HG02938 (cell line): Measurements from ENCODE around the gene CPB2.

Experiments
- ATAC-seq: cut with Tn5 transposase; IDR thresholded peaks from one replicate; pipeline ENCODE4 v1.9.1; 2021; ENCODE audit warnings: mild to moderate bottlenecking, moderate library complexity; ENCODE audit not compliant: unreplicated experiment

Gene CPB2

DNA sequence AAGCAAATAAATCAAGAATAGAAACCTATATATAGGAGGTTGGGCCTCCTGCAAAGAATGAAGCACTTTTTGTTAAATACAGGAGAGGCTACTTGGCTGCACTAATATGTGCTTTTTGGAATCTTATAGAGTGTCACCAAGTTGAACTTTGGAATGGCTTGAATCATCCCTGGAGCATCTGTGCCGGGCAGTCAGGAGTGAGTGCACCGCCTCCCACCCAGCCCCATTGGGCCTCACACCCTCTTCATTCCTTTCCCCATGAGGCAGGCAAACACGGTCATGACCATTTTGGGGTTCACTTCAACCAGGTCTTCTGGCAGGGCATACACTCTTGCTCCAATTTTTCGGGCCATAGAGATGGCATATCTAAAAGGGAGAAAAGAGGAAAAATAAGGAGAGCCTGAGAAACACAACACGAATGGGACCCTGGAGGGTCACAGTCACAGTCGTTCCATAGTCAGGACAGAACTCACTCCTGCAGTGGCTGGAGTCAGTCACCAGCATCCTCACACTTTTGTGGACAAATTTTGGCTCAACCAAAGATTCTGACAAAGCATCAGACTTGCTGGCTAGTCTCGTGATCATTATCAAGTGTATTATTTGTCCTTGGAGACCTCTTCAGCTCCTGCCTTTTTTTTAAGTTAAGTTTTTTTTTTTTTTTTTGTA lies 22.7 kb upstream of the CPB2 start:
- no peak for ATAC-seq

DNA sequence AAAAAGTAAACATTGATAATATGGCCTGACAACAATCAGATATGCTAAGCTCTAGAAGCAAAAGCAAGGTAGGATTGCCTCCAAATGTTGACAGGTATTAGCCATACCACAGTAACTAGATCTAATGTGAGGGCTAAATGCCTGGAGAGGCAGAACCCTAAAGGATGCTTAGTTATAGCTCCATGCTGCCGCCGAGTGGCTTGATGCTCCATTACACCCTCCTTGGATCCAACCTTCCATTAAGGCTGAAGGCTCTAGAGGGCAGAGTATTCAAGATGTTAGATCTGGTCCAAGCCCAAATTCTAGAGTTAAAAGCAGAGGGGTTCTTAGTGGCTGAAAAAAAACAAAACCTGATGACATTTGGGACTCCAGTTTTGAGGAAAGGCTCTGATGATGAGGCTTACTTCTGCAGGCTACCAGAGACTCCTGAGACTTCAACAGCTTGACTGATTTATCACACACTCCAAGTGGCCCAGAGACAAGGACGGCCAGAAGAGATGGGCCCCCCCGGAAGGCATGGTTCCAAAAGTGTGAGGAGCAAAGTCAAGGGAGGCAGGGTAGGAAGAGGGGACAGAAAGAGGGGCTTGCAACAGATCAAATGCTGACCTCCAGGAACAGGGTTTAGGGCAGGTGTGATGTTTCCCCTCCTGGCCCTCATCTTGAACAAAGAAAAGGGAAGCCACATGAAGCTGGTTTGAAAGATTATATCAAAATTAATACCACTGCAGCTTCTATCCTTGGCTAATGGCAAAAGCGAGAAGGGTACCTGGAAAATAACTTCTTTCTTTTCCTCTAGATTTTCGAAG lies 21.9 kb upstream of the CPB2 start:
- ATAC-seq = no peak

- no peak for ATAC-seq
Observed at GRCh38 chr13:46126056-46126455, 21.2 kb upstream of the CPB2 start.

GRCh38 chr13:46124967-46125933 lies 20.4 kb upstream of the CPB2 start:
- no peak for ATAC-seq

DNA sequence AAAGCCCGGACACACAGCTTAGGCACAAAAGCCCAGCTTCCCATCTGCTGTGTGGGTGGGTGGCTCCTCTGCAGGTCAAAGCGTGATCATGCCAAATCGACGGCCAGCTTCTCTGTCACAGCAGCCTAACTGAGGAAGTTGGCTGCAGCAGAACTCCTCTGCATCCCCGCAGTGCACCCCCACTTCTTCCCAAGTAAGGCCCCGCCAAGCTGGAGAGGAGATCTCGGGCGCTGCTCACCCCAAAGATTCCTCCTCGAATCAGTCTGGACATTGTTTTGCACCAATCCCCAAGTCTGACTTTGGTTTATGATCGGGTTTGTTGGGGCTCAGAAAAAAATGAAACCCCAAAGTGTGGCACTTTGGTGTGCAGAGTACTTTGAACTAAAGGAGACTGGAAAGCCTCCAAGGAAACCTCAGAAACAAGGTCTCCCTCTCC lies 19.7 kb upstream of the CPB2 start:
- no peak for ATAC-seq

GRCh38 chr13:46122304-46122703 lies 17.5 kb upstream of the CPB2 start:
- ATAC-seq = no peak

DNA sequence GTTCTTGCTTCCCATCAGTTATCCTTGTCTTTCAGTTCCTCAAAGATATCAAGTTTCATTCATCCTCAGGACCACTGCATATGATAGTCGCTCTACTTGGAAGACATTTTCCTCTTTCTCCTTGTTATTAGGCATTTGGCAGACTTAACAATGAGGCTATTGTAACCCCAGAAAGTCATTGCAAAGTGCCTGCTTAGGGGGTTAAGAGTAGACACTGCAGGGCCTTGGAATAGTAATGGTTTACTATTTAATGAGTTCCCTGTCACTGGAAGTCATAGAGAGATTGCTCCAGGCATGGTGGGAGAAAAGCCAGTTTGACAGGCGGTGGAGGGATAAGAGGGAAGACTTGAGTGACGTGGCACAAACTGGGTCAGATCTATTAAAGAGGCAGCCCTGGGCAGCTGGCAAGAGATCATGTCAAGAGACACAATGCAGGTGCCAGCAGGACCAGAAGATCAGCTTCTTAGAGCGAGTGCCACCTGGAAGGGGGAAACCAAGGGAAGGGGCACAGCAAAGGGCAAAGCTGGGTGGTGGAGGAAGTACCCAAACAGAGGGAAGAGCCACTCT lies 16.8 kb upstream of the CPB2 start:
- no peak for ATAC-seq

DNA sequence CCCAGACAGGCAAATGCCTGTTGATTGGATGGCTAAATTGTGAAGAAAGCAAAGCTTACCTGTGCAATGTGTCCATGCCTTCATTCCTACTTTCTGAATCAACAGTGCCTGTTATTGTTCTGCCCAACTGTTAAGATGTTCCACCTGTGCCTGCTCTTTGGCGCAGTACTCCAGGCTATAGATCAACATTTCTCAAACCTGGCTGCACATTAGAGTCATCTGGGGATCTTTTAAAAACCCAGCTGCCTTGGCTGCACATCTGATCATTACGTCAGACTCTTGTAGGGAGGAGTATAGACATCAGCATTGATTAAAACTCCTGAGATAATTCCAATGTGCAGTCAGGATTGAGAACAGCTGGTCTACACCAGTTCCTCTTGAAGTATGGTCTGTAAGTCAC lies 16.2 kb upstream of the CPB2 start:
- no peak for ATAC-seq

DNA sequence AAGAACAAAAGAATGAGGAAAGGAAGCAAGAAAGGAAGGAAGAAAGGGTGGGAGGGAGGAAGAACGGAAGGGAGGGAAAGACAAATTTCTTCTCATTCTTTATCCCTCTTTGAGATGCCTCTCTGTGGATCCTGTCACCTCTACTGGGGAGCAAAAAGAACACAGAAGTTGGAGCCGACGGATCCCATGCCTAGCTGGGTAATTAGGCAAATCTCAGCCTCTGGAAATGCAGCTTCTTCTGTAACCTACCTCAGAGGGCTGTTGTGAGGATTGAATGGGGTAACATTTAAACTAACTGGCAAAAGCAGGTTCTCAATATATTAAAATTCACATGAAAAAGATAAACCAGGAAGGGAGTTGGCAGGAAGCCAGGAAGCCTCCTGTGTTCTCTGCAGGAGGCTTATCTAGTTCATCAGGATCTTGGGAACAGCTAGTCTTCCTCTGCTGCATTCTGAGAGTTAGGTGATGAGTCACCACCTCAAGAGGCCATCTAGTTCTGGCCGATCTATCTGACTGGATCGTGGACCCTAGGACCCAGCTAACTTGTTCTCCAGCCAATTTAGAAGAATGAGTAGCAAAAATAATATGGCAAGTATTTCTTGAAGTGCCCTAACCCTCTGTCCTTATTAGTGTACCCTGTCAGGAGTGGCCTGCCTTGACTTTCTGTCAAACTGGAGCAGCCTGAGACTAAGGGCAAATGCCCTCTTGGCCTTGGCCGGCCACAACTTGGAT lies 15.2 kb upstream of the CPB2 start:
- ATAC-seq = no peak

- no peak for ATAC-seq
Observed at GRCh38 chr13:46116653-46117502, 12.0 kb upstream of the CPB2 start.

DNA sequence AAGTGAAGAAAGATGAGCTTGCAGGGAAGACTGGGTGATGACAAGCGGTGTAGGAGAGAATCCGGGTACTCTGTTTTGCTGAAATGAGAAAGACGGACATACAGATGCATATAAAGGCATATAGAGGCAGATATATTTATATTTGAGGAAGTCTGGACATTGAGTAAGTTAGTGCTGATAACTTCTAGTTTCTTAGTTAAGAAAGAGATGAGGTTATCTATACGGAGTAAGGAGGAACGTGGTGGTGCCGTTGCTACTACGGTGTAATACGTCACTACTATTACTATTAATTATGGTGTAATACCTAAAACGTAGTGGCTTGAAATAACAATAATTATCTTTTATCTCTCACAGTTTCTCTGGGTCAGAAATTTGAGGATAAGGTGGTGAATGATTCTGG lies 9.8 kb upstream of the CPB2 start:
- ATAC-seq = no peak

- ATAC-seq = no peak
Observed at GRCh38 chr13:46113596-46113995, 8.8 kb upstream of the CPB2 start.

GRCh38 chr13:46111151-46111550 lies 6.3 kb upstream of the CPB2 start:
- no peak for ATAC-seq

GRCh38 chr13:46109451-46109850 lies 4.6 kb upstream of the CPB2 start:
- no peak for ATAC-seq

- ATAC-seq = no peak
Observed at GRCh38 chr13:46106839-46107371, 2.1 kb upstream of the CPB2 start.

DNA sequence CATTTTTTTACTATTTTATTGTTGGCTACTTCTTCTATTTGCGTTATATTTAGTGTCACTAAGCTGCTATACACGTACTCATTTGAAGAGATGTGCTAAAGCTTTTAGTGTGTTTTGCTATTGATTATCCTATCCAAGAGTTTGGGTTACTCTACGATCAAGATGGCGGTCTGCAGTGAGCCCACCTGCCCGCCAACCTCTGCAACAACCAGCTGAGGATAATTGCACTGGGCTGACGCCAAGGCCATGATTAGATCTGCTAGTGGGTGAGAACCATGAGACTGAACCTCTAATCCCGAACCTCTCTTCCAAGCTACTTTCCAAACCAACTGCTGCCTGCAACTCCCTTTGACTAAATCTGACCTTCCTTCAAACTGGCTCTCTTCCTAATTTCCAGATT lies 1.8 kb downstream of the CPB2 start:
- ATAC-seq = no peak

DNA sequence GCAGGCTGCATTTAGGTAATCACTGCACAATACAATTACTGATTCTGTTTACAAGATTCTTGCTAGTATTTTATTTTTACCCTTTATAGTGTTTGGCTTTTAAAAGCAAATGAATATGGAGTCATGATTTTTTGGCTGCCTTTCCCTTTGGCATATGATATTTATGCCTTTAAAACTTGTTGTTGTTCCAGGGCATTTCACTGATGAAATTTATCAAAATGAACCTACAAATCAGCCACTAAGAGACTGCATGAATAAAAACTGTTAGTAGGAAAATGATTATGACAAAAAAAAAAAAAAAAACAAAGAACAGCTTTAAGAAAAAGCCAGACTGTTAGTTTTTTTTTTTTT lies 2.6 kb downstream of the CPB2 start:
- ATAC-seq = no peak

GRCh38 chr13:46101484-46102254 lies 3.2 kb downstream of the CPB2 start:
- no peak for ATAC-seq

GRCh38 chr13:46101002-46101401 lies 3.8 kb downstream of the CPB2 start:
- ATAC-seq = no peak
